NCI-H2081 (cell line): ENCODE data around the gene RSRC2.
A peak's percentile ranks its signal among the peaks of the same experiment; 100 is the strongest.
"Not testable (repeated sequence)": the region's sequence is repeated elsewhere in the genome, so short reads cannot be mapped to it uniquely, and the experiment has no call there.

Source experiments
- DNase-seq, 2 experiments: peaks; one replicate each; lab custom pipeline; 2025; lab: John Stamatoyannopoulos, UW

The RSRC2 gene

GRCh38 chr12:122484385-122484784, 42.4 kb downstream of the RSRC2 start:
- not testable (repeated sequence) for DNase-seq

GRCh38 chr12:122483969-122484368, 42.8 kb downstream of the RSRC2 start:
- DNase-seq, result no peak

GRCh38 chr12:122481861-122482260, 44.9 kb downstream of the RSRC2 start:
- DNase-seq, result no peak

- DNase-seq, result no peak
Observed at GRCh38 chr12:122480753-122481152, 46.0 kb downstream of the RSRC2 start.

GRCh38 chr12:122474324-122474716, 52.4 kb downstream of the RSRC2 start:
- DNase-seq, result no peak

- no peak for DNase-seq
Observed at GRCh38 chr12:122473543-122474323, 53.0 kb downstream of the RSRC2 start.

- peak; percentile 21 to 56 for DNase-seq
Observed at GRCh38 chr12:122471324-122472226, 55.2 kb downstream of the RSRC2 start.

- not testable (repeated sequence) for DNase-seq
Observed at GRCh38 chr12:122470576-122470975, 56.2 kb downstream of the RSRC2 start.

- DNase-seq, result not testable (repeated sequence)
Observed at GRCh38 chr12:122469856-122470255, 56.9 kb downstream of the RSRC2 start.

- DNase-seq, result no peak
Observed at GRCh38 chr12:122467983-122468382, 58.8 kb downstream of the RSRC2 start.

- not testable (repeated sequence) for DNase-seq
Observed at GRCh38 chr12:122464317-122465042, 62.3 kb downstream of the RSRC2 start.

- no peak for DNase-seq
Observed at GRCh38 chr12:122460641-122461040, 66.1 kb downstream of the RSRC2 start.

GRCh38 chr12:122460061-122460460, 66.7 kb downstream of the RSRC2 start:
- DNase-seq, result no peak

GRCh38 chr12:122459211-122459610, 67.5 kb downstream of the RSRC2 start:
- no peak for DNase-seq

- DNase-seq, result no peak
Observed at GRCh38 chr12:122458105-122459035, 68.4 kb downstream of the RSRC2 start.

GRCh38 chr12:122457627-122458026, 69.1 kb downstream of the RSRC2 start:
- no peak for DNase-seq

GRCh38 chr12:122454739-122455138, 72.0 kb downstream of the RSRC2 start:
- DNase-seq, result no peak

- no peak for DNase-seq
Observed at GRCh38 chr12:122454250-122454721, 72.5 kb downstream of the RSRC2 start.
